HG02943 (cell line): ENCODE measurements around the gene TPRKB.
"Not testable (repeated sequence)": the region's sequence is repeated elsewhere in the genome, so short reads cannot be mapped to it uniquely, and the experiment has no call there.

Experiments
- ATAC-seq: cut with Tn5 transposase; IDR thresholded peaks from one replicate; pipeline ENCODE4 v1.9.1; 2021; ENCODE audit warnings: mild to moderate bottlenecking, low read depth, moderate library complexity; ENCODE audit not compliant: unreplicated experiment

Gene TPRKB

DNA sequence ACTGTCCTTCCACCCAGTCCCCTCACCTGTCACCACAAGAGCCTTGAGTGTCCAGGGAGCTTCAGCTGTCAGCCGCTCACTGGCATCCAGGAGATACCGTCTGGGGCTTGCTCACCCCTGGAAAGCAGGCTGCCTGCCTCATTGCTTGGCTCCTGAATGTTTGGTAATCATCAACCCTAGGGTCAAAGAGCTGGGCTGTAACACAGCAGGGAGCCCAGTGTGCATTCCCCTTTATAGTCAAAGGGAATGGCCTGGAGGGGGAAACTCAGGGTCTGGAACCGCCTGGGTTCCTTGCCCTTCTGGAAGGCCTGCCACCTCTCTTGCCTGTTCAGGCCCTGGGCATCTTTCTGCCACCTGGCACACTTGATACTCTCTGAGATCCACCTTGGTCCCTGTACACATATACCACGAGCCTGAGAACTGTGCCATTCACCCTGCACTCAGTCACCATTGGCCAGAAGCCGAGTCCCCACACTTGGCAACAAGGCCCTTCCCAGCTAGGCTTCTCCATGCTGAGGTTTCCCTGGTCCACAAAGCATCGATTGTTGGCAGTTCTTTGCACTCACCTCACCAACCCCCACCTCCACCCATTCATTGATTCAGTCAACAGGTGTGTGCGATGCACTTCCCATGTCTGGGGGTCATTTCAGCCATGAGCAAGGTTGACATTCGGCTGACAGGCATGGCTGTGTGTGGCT, 35.0 kb downstream of the TPRKB start:
- no peak for ATAC-seq

GRCh38 chr2:73701448-73701765, 35.7 kb downstream of the TPRKB start:
- ATAC-seq = not testable (repeated sequence)

DNA sequence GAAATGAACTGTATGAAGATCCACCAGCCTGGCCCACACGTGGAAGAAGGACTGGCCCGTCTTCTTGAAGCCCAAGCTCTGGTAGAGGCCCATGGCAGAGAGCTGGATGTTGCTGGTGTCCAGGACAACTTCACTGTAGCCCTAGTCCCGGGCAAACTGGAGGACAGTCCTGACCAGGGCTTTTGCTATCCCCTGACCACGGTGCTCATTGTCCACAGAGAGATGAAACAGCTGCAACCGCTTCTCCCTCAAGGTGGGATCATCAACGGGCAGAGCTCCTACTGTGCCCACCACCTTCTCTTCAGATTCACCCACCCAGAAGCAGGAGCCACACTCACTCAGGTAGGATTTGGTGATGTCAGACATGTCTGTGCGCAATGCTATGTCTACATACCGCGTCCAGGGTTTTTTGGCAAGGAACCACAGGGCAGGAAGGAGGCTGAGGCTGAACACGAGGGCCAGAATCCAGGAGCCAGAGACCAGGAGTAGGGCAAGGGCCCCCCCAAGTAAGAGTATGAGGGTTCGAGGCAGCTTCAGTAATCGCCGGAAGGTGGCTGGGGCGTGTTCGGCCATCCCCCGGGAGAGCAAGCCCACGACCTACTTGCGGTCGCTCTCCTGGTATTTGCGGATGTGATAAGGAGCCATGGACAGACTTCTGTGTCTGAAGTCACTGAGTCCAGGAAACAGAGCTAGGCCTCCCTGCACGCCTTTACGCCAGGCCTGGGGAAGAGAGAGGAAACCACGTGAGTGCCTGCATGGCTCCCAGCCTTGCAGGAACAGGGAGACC, 36.3 kb downstream of the TPRKB start:
- ATAC-seq = no peak

- ATAC-seq = no peak
Measured at GRCh38 chr2:73700131-73700611, 37.0 kb downstream of the TPRKB start.

DNA sequence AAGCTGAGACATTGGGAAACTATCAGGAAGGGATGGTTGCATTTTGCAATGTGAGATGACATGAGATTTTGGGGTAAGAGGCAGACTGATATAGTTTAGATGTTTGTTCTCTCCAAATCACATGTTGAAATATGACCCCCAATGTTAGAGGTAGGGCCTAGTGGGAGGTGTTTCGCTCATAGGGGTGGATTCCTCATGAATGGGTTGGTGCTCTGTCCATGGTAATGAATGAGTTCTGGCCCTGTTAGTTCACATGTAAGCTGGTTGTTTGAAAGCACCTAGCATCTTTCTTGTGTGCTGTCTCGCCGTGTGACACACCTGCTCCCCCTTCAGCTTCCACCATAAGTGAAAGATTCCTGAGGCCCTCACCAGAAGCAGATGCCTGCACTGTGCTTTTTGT, 37.7 kb downstream of the TPRKB start:
- ATAC-seq = no peak

DNA sequence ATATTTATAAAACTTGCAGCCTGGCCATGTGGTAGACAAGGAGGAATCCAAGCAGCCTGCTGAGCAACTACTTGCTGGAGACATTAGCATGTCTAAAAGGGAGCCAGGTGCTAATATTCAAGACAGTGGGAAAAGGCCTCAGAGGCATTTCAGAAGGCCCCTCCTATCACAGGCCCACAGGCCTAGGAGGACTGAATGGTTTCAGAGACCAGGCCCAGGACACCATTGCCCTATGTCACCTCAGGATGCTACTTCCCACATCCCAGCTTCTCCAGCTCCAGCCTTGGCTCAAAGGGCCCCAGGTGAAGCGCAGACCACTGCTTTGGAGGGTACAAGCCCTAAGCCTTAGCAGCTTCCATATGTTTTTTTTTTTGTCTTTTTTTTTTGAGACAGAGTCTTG, 39.0 kb downstream of the TPRKB start:
- no peak for ATAC-seq

GRCh38 chr2:73697606-73698005, 39.5 kb downstream of the TPRKB start:
- no peak for ATAC-seq

- ATAC-seq = not testable (repeated sequence)
Measured at GRCh38 chr2:73696985-73697384, 40.2 kb downstream of the TPRKB start.

- ATAC-seq = not testable (repeated sequence)
Measured at GRCh38 chr2:73696521-73696920, 40.6 kb downstream of the TPRKB start.

GRCh38 chr2:73690372-73691088, 46.6 kb downstream of the TPRKB start:
- ATAC-seq = not testable (repeated sequence)

DNA sequence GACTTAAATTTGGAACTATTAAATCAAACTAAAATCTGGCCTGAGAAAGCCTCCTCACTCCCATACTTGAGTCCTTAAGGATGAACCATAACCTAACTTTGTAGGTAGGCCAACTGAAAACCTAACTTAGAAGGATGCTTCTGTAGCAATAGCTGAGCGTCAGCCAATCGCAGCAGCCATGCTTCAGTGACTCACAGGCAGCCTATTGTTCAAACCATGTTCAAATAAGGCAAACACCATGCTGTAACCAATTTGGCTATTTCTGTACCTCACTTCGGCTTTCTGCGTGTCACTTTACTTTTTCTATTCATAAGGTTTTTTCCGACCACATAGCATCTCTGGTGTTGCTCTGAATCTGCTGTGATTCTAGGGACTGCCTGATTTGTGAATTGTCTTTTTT, 48.7 kb downstream of the TPRKB start:
- not testable (repeated sequence) for ATAC-seq

DNA sequence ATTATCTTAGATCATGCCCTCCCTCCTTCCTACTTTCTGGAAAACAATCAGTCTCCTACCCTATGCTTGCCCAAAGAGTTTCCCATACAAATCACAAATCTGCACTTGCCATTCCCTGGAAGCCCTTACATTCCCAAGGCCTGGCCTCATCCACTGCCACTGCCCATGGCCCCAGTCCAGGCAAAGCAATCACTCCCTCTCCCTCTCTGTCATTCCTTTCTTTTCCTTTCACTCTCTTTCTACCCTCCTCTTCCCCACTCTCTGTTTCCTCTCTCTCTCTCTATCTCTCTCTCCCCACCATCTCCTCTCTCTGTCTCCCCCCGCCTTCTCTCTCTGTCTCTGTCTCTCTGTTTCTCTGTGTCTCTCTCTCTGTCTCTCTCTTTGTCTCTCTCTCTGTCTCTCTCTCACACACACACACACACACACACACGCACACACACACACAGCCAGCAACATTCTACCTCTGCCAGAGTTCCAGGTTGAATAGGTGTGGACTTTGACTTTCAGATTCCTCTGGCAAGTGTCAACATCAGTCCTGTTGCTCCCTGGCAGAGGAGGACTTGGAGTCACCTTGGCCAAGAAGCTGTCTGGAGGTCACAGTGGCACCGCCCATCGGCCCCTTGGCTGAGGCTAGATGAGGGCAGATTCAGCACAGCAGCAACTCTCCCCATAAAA, 51.2 kb downstream of the TPRKB start:
- ATAC-seq = no peak

- ATAC-seq = not testable (repeated sequence)
Measured at GRCh38 chr2:73684905-73685304, 52.2 kb downstream of the TPRKB start.

DNA sequence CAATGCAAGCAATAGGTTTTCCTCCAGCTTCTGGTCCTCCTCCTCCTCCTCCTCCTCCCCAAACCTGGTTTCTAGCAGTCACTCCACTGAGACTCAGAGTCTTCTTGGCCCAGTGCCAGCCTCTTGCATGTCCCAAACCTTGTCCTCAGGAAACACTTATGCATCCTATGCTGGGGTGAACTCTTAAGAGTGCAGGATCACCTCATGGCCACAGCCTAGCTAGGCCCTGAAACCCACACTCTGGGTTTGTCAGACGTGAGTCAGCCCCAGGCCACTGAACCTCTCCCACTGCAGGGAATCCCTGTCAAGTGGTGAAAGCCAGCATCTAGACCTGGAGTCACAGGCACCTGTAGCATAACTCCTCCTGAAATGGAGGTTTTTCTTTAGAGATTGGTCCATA, 52.8 kb downstream of the TPRKB start:
- not testable (repeated sequence) for ATAC-seq

DNA sequence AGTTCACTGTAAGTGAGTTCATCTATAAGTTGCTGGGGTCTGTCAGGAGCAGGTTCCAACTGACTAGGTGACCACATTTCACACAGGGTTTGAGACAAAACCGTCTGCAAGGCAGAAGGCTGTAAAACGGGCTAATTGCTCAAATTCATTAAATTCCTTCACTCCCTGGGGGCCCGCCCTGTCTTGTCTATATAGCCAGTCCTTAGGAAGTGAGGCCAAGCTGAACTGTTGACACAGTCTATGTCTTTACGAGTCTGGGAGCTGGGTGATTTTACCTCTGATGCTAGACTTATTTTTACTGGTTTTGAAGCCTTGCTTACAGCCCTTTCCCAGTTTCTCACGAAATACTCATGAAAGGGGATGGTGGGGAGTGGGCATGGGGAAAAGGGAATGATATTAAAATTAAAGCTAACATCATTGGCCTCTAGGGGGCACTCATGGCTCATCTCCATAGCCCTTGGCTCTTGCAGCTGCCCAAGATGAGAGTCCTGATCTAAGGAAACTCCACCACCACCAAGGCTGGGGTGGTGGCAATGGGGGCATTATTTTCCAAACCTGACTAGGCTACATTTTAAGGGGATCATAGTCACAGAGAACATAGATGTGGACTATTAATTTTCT, 57.1 kb downstream of the TPRKB start:
- ATAC-seq = not testable (repeated sequence)
